ENCODE measurements around the gene C9orf78. TPM values are rescaled to one million over a fixed set of nuclear protein-coding genes. Genes with fewer than 3 reads are reported as not detected.

Gene C9orf78
- total and polyA plus RNA-seq, 2 donors (not counting 1 experiment from before 2014, with no cell fraction given): 39.8 to 88.6 TPM

DNA sequence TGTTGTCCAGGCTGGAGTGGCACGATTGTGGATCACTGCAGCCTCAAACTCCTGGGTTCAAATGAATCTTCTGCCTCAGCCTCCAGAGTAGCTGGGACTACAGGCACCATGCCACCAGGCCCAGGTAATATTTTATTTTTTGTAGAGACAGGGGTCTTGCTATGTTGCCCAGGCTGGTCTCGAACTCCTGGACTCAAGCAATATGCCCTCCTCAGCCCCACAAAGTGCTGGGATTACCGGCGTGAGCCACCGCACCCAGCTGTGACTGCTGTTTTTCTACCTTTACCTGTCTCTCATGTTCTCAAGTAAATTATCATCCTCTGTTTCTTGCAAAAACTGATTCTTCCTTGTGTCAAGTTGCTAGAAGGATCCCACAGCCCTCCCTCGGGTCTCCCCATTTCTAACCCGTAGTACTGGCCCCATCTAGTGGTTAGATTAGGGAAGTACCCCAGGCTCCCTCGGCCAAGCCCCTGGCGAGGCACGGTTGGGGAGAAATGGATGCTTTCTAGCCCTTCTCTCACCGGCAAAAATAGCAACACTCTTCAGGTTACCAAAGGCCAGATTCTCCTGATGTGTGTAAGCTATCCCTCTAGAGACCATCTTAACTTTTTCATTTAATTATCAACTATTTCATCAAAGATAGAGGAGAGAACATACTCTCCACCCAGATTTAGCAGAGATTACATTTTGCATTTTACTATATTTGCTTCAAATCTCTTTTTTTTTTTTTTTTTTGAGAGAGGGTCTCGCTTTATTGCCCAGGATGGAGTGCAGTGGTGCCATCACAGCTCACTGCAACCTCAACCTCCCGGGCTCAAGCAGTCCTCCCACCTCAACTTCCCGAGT, 51.3 kb downstream of the C9orf78 start:
- H3K4me3 ChIP-seq (replicated peaks in 1 of 4; ENCODE audit: control extremely low read depth in 1 of 4, insufficient read depth in 1 of 4, low read depth in 3 of 4, low read length in 4 of 4): no peak overlapping the region
- no peak overlapping the region for H3K4me2 ChIP-seq (ENCODE audit: extremely low read depth, insufficient read depth, low read length)
- no peaks in the 10 kb centered on the region for H3K4me1 ChIP-seq (ENCODE audit: control insufficient read depth, extremely low read depth, insufficient read depth, low read length)
- H4K20me1 ChIP-seq (ENCODE audit: control insufficient read depth, extremely low read depth, insufficient read depth, low read length): no peaks in the 10 kb centered on the region
- TF ChIP-seq EZH2 (IDR thresholded peaks at IDR 0.05; ENCODE audit: low read length, missing control alignments): no peak
- TF ChIP-seq, protein P1, sequence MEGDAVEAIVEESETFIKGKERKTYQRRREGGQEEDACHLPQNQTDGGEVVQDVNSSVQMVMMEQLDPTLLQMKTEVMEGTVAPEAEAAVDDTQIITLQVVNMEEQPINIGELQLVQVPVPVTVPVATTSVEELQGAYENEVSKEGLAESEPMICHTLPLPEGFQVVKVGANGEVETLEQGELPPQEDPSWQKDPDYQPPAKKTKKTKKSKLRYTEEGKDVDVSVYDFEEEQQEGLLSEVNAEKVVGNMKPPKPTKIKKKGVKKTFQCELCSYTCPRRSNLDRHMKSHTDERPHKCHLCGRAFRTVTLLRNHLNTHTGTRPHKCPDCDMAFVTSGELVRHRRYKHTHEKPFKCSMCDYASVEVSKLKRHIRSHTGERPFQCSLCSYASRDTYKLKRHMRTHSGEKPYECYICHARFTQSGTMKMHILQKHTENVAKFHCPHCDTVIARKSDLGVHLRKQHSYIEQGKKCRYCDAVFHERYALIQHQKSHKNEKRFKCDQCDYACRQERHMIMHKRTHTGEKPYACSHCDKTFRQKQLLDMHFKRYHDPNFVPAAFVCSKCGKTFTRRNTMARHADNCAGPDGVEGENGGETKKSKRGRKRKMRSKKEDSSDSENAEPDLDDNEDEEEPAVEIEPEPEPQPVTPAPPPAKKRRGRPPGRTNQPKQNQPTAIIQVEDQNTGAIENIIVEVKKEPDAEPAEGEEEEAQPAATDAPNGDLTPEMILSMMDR (conservative IDR thresholded peaks at IDR 0.05 in 1 of 2, IDR thresholded peaks at IDR 0.05 in 1 of 2; ENCODE audit: low read depth in 1 of 2, low read length in 2 of 2): peak; percentile 92 to 95
- H3K27ac ChIP-seq (ENCODE audit: insufficient read depth, low read length): no peak overlapping the region
- no peak overlapping the region for H2AFZ ChIP-seq (ENCODE audit: low read length)
- H3K27me3 ChIP-seq (ENCODE audit: control insufficient read depth, insufficient read depth, low read length): peaks cover 2% of the 10 kb centered on the region
- H3K9ac ChIP-seq (ENCODE audit: insufficient read depth, low read length): no peak overlapping the region
- peak; percentile 56 to 85 for DNase-seq (ENCODE audit: low read depth in 2 of 2)
- H3K36me3 ChIP-seq (ENCODE audit: control insufficient read depth, insufficient read depth, low read length): no peaks in the 10 kb centered on the region
- H3K79me2 ChIP-seq (ENCODE audit: control insufficient read depth, insufficient read depth, low read length): no peaks in the 10 kb centered on the region
- no peaks in the 10 kb centered on the region for H3K9me3 ChIP-seq (ENCODE audit: control insufficient read depth, insufficient read depth, low read depth, low read length)

DNA sequence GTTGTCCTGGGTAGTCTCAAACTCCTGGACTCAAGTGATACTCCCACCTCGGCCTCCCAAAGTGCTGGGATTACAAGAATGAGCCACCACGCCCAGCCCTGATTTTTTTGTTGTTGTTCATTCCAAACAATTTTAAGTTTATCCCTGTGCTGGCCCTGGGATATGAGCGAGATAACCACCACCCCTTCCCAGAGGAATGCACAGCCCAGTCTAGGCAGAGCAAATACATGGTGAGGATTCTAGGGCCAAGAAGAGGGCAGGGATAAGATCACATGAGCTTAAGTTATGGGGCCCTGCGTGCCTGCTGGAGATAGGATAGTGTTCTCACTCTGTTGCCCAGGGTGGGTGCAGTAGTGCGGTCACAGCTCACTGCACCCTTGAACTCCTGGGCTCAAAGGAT, 53.1 kb downstream of the C9orf78 start:
- peaks cover 4% of the 10 kb centered on the region for H3K4me1 ChIP-seq (ENCODE audit: control insufficient read depth, extremely low read depth, insufficient read depth, low read length)
- no peaks in the 10 kb centered on the region for H3K79me2 ChIP-seq (ENCODE audit: control insufficient read depth, insufficient read depth, low read length)
- H4K20me1 ChIP-seq (ENCODE audit: control insufficient read depth, extremely low read depth, insufficient read depth, low read length): no peaks in the 10 kb centered on the region
- no peak for DNase-seq (ENCODE audit: low read depth in 2 of 2)
- no peaks in the 10 kb centered on the region for H3K9me3 ChIP-seq (ENCODE audit: control insufficient read depth, insufficient read depth, low read depth, low read length)
- no peak overlapping the region for H3K4me2 ChIP-seq (ENCODE audit: extremely low read depth, insufficient read depth, low read length)
- H3K36me3 ChIP-seq (ENCODE audit: control insufficient read depth, insufficient read depth, low read length): no peaks in the 10 kb centered on the region
- H3K27ac ChIP-seq (ENCODE audit: insufficient read depth, low read length): no peak overlapping the region
- no peak overlapping the region for H2AFZ ChIP-seq (ENCODE audit: low read length)
- TF ChIP-seq, protein P1 (conservative IDR thresholded peaks at IDR 0.05 in 1 of 2, IDR thresholded peaks at IDR 0.05 in 1 of 2; ENCODE audit: low read depth in 1 of 2, low read length in 2 of 2): no peak
- TF ChIP-seq EZH2 (IDR thresholded peaks at IDR 0.05; ENCODE audit: low read length, missing control alignments): no peak
- H3K9ac ChIP-seq (ENCODE audit: insufficient read depth, low read length): no peak overlapping the region
- no peak overlapping the region for H3K4me3 ChIP-seq (replicated peaks in 1 of 4; ENCODE audit: control extremely low read depth in 1 of 4, insufficient read depth in 1 of 4, low read depth in 3 of 4, low read length in 4 of 4)
- peaks cover under 1% of the 10 kb centered on the region for H3K27me3 ChIP-seq (ENCODE audit: control insufficient read depth, insufficient read depth, low read length)

DNA sequence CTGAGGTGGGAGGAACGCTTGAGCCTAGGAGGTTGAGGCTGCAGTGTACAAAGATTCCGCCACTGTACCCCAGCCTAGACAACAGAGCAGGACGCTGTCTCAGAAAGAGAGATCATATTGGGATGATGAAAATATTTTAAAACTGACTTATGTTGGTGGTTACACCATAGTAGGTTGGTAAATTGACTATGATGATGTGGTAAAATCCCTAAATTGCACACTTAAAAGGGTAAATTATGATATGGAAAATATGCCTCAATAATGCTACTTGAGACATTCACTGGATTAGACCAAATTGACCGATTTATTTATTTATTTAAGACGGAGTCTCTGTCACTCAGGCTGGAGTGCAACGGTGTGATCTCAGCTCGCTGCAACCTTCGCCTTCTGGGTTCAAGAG, 53.9 kb downstream of the C9orf78 start:
- H3K9me3 ChIP-seq (ENCODE audit: control insufficient read depth, insufficient read depth, low read depth, low read length): no peaks in the 10 kb centered on the region
- no peaks in the 10 kb centered on the region for H3K79me2 ChIP-seq (ENCODE audit: control insufficient read depth, insufficient read depth, low read length)
- peaks cover 10% of the 10 kb centered on the region for H3K4me1 ChIP-seq (ENCODE audit: control insufficient read depth, extremely low read depth, insufficient read depth, low read length)
- H3K36me3 ChIP-seq (ENCODE audit: control insufficient read depth, insufficient read depth, low read length): no peaks in the 10 kb centered on the region
- H4K20me1 ChIP-seq (ENCODE audit: control insufficient read depth, extremely low read depth, insufficient read depth, low read length): no peaks in the 10 kb centered on the region
- DNase-seq (ENCODE audit: low read depth in 2 of 2): no peak
- no peaks in the 10 kb centered on the region for H3K27me3 ChIP-seq (ENCODE audit: control insufficient read depth, insufficient read depth, low read length)
- H3K9ac ChIP-seq (ENCODE audit: insufficient read depth, low read length): no peak overlapping the region
- H3K4me2 ChIP-seq (ENCODE audit: extremely low read depth, insufficient read depth, low read length): no peak overlapping the region
- H3K4me3 ChIP-seq (replicated peaks in 1 of 4; ENCODE audit: control extremely low read depth in 1 of 4, insufficient read depth in 1 of 4, low read depth in 3 of 4, low read length in 4 of 4): no peak overlapping the region
- TF ChIP-seq EZH2 (IDR thresholded peaks at IDR 0.05; ENCODE audit: low read length, missing control alignments): no peak
- TF ChIP-seq, protein P1 (conservative IDR thresholded peaks at IDR 0.05 in 1 of 2, IDR thresholded peaks at IDR 0.05 in 1 of 2; ENCODE audit: low read depth in 1 of 2, low read length in 2 of 2): no peak
- H3K27ac ChIP-seq (ENCODE audit: insufficient read depth, low read length): no peak overlapping the region
- H2AFZ ChIP-seq (ENCODE audit: low read length): no peak overlapping the region

Measured in fibroblast of lung (primary cell).